Upper lobe of right lung (tissue), 1 donor: ENCODE measurements around the gene UBR1. TPM values are rescaled to one million over a fixed set of nuclear protein-coding genes. Genes with fewer than 3 reads are reported as not detected.
"Not testable (repeated sequence)": the region's sequence is repeated elsewhere in the genome, so short reads cannot be mapped to it uniquely, and the experiment has no call there.

Experiments
- ATAC-seq: fragments of 200-7000 bp; cut with Tn5 transposase; one replicate; pipeline ENCODE4 v1.9.1; 2020; ENCODE audit warnings: mild to moderate bottlenecking, moderate library complexity
- DNase-seq: peaks from one replicate; pipeline ENCODE4 v3.0.0-alpha.2; 2020
- H3K27ac ChIP-seq: fragments of 200-600 bp; one replicate; pipeline ENCODE4 v1.8.0; 2022
- H3K27me3 ChIP-seq: fragments of 200-600 bp; one replicate; pipeline ENCODE4 v1.8.0; 2022; ENCODE audit warnings: mild to moderate bottlenecking
- H3K36me3 ChIP-seq: fragments of 200-600 bp; one replicate; pipeline ENCODE4 v1.8.0; 2022
- H3K4me1 ChIP-seq: fragments of 200-600 bp; one replicate; pipeline ENCODE4 v1.8.0; 2022
- H3K4me3 ChIP-seq: fragments of 200-600 bp; one replicate; pipeline ENCODE4 v1.8.0; 2022; ENCODE audit warnings: mild to moderate bottlenecking
- H3K9me3 ChIP-seq: fragments of 200-600 bp; one replicate; pipeline ENCODE4 v1.8.0; 2022
- CTCF ChIP-seq: fragments of 200-600 bp; IDR thresholded peaks from one replicate; pipeline ENCODE4 v1.8.0; 2022; ENCODE audit warnings: antibody characterized with exemption
- intact Hi-C: fragments of 100-400 bp; cut with DNase I; formaldehyde crosslinking; loops from one replicate; pipeline ENCODE4 v1.11.0; 2022
- total RNA-seq: library from RNA; stranded (reverse); fragmentation: NEBNext Ultra II Directional; extraction: Animal tissue kit (Norgen Biotek cat#: 25700); gene quantifications from one replicate; pipeline ENCODE4 v1.2.1, GENCODE V29; 2021
- donor health status: DM: no; HTN: yes; CAD: no; lungs with severe emphysema.

UBR1 gene
- total RNA-seq, 1 donor from 2014 or later, result 37.9 TPM

- peaks cover 94% of the 10 kb centered on the region for H3K36me3 ChIP-seq
- H3K27me3 ChIP-seq, result no peaks in the 10 kb centered on the region
- DNase-seq, result no peak
- no peak for ATAC-seq
- no peak overlapping the region for H3K27ac ChIP-seq
- intact Hi-C loops, result no loop called here
- no peak for TF ChIP-seq CTCF
- no peak overlapping the region for H3K4me3 ChIP-seq
- no peaks in the 10 kb centered on the region for H3K9me3 ChIP-seq
- H3K4me1 ChIP-seq, result no peaks in the 10 kb centered on the region
These were observed 53.0 kb downstream of the UBR1 start for GRCh38 chr15:43052860-43053259.

- intact Hi-C loops, result no loop called here
- no peak overlapping the region for H3K27ac ChIP-seq
- no peak overlapping the region for H3K4me3 ChIP-seq
- H3K4me1 ChIP-seq, result no peaks in the 10 kb centered on the region
- H3K9me3 ChIP-seq, result no peaks in the 10 kb centered on the region
- H3K36me3 ChIP-seq, result peaks cover 94% of the 10 kb centered on the region
- no peaks in the 10 kb centered on the region for H3K27me3 ChIP-seq
- TF ChIP-seq CTCF, result no peak
- no peak for DNase-seq
- ATAC-seq, result no peak
These were observed 56.9 kb downstream of the UBR1 start for GRCh38 chr15:43048935-43049334.

- no peak overlapping the region for H3K27ac ChIP-seq
- DNase-seq, result no peak
- no peak for TF ChIP-seq CTCF
- H3K9me3 ChIP-seq, result no peaks in the 10 kb centered on the region
- H3K27me3 ChIP-seq, result no peaks in the 10 kb centered on the region
- no peaks in the 10 kb centered on the region for H3K4me1 ChIP-seq
- no peak for ATAC-seq
- H3K36me3 ChIP-seq, result peaks cover 96% of the 10 kb centered on the region
- H3K4me3 ChIP-seq, result no peak overlapping the region
- intact Hi-C loops, result no loop called here
These were observed 59.4 kb downstream of the UBR1 start for GRCh38 chr15:43046484-43046883.

GRCh38 chr15:43042885-43043284 is 63.0 kb downstream of the UBR1 start:
- no peaks in the 10 kb centered on the region for H3K4me1 ChIP-seq
- intact Hi-C loops, result no loop called here
- ATAC-seq, result no peak
- DNase-seq, result no peak
- no peaks in the 10 kb centered on the region for H3K9me3 ChIP-seq
- H3K27me3 ChIP-seq, result no peaks in the 10 kb centered on the region
- no peak for TF ChIP-seq CTCF
- no peak overlapping the region for H3K27ac ChIP-seq
- no peak overlapping the region for H3K4me3 ChIP-seq
- H3K36me3 ChIP-seq, result peaks cover 77% of the 10 kb centered on the region

- DNase-seq, H3K9me3 ChIP-seq, H3K4me1 ChIP-seq, H3K27me3 ChIP-seq, ATAC-seq, intact Hi-C loops, H3K4me3 ChIP-seq, H3K27ac ChIP-seq: not testable (repeated sequence)
- peaks cover 77% of the 10 kb centered on the region for H3K36me3 ChIP-seq
These were observed 64.8 kb downstream of the UBR1 start for GRCh38 chr15:43041085-43041484.

- DNase-seq, H3K4me1 ChIP-seq, H3K4me3 ChIP-seq, ATAC-seq, H3K27me3 ChIP-seq, intact Hi-C loops, H3K27ac ChIP-seq, H3K9me3 ChIP-seq: not testable (repeated sequence)
- peaks cover 75% of the 10 kb centered on the region for H3K36me3 ChIP-seq
These were observed 70.6 kb downstream of the UBR1 start for GRCh38 chr15:43035240-43035639.

GRCh38 chr15:43029476-43029875 is 76.4 kb downstream of the UBR1 start:
- TF ChIP-seq CTCF, result no peak
- Histone ChIP-seq H3K27me3 (no peaks in the 10 kb centered on the region), H3K9me3 (no peaks in the 10 kb centered on the region), H3K36me3 (peaks cover 86% of the 10 kb centered on the region), H3K4me3 (no peak overlapping the region), H3K27ac (no peak overlapping the region), H3K4me1 (no peaks in the 10 kb centered on the region)
- DNase-seq (no peak), ATAC-seq (no peak)
- intact Hi-C loops, result no loop called here
